Measurements from ENCODE around the gene DNM3. TPM values are rescaled to one million over a fixed set of nuclear protein-coding genes. Genes with fewer than 3 reads are reported as not detected.

DNM3 gene
- total and polyA plus RNA-seq, 2 of the 8 experiments (the other 6 are each of a cell fraction or from before 2014, with no cell fraction given): 2.0 to 8.5 TPM

DNA sequence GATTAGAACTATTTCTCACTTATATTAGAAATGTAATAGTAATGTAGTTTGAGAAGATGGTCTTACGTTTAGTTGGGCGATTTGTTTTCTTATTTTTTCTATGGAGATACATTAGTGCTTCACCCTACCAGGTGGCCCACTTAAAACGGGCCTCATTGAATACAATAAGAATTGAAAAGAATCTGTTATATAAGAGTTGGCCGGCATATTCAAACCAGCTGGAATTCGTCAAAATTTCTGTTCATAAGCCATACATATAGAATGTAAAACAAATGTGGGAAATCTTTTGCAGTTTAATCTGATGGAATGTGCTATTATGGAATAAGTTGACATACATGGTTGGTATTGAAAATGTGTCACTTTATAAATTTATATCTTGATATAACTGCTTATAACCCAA is 482.8 kb downstream of the DNM3 start:
- no peaks in the 10 kb centered on the region for H3K79me2 ChIP-seq (ENCODE audit: control insufficient read depth in 1 of 2, insufficient read depth in 2 of 2, low read length in 2 of 2)
- POLR2A ChIA-PET (ENCODE audit: partially characterized antibody): no interaction called here

More for the DNA sequence above, 482.8 kb downstream of the DNM3 start:
- Histone ChIP-seq H3K14ac (ENCODE audit: insufficient read length) (no peak overlapping the region), H2BK12ac (ENCODE audit: low read depth, low read length) (no peak overlapping the region), H3K4me2 (ENCODE audit: insufficient read depth in 1 of 2, low read depth in 2 of 2, low read length in 2 of 2) (no peak overlapping the region), H3K9me3 (ENCODE audit: insufficient read depth in 2 of 2, low read depth in 1 of 2, low read length in 1 of 2) (no peaks in the 10 kb centered on the region), H3K4me3 (ENCODE audit: extremely low read depth in 1 of 4, insufficient read depth in 2 of 4, low read depth in 3 of 4, low read length in 4 of 4) (no peak overlapping the region), H2BK15ac (ENCODE audit: low read length) (no peak overlapping the region), H3K56ac (replicated peaks; ENCODE audit: insufficient read length, low read depth, low read length) (no peak overlapping the region), H4K5ac (ENCODE audit: insufficient read length, low read depth, low read length) (no peak overlapping the region), H3K23ac (ENCODE audit: insufficient read length) (no peak overlapping the region), H3K23me2 (ENCODE audit: low read depth, low read length) (no peaks in the 10 kb centered on the region), H3K9ac (replicated peaks in 1 of 4; ENCODE audit: extremely low read depth in 1 of 4, low read depth in 3 of 4, low read length in 3 of 4) (no peak overlapping the region), H3K18ac (ENCODE audit: extremely low read depth, low read length) (no peak overlapping the region), H2AK5ac (ENCODE audit: low read depth, low read length) (no peak overlapping the region), H3K27me3 (replicated peaks in 1 of 4; ENCODE audit: control insufficient read depth in 3 of 4, extremely low read depth in 1 of 4, insufficient read depth in 3 of 4, low read length in 3 of 4) (no peaks in the 10 kb centered on the region), H3K36me3 (ENCODE audit: control insufficient read depth in 2 of 4, insufficient read depth in 4 of 4, low read length in 3 of 4) (no peaks in the 10 kb centered on the region), H2BK20ac (ENCODE audit: low read length) (no peak overlapping the region), H2BK5ac (ENCODE audit: low read depth, low read length) (no peak overlapping the region), H4K8ac (ENCODE audit: extremely low read depth, insufficient read depth, low read length) (no peak overlapping the region), H2AFZ (ENCODE audit: low read length) (no peak overlapping the region), H3K79me1 (ENCODE audit: low read depth, low read length) (no peaks in the 10 kb centered on the region), H2BK120ac (replicated peaks; ENCODE audit: low read depth, low read length) (no peak overlapping the region), H4K91ac (replicated peaks; ENCODE audit: insufficient read length, low read length) (no peak overlapping the region), H3K4ac (replicated peaks; ENCODE audit: insufficient read length, low read depth, low read length) (no peak overlapping the region), H3K27ac (ENCODE audit: low read depth, low read length) (no peak overlapping the region), H3K4me1 (replicated peaks in 1 of 4; ENCODE audit: control insufficient read depth in 3 of 4, insufficient read depth in 4 of 4, low read length in 3 of 4) (peaks cover 0 to 5% (median under 1%) of the 10 kb centered on the region in 4 experiments; a peak in 4 of 7 replicates), H4K20me1 (replicated peaks in 1 of 2; ENCODE audit: control insufficient read depth in 1 of 2, insufficient read depth in 2 of 2, low read length in 2 of 2) (no peaks in the 10 kb centered on the region)
- CTCF ChIA-PET (ENCODE audit: partially characterized antibody): no interaction called here
- TF ChIP-seq TAF1 (IDR thresholded peaks at IDR 0.05; ENCODE audit: low read depth, low read length) (no peak), TAF7 (optimal IDR thresholded peaks at IDR 0.05; ENCODE audit: borderline replicate concordance, low read depth, low read length) (no peak), POLR2A (IDR thresholded peaks at IDR 0.05; ENCODE audit: control extremely low read depth in 1 of 2, low read depth in 2 of 2, low read length in 2 of 2) (no peak), MAFK (IDR thresholded peaks at IDR 0.05; ENCODE audit: low read depth, low read length) (no peak), CEBPB (IDR thresholded peaks at IDR 0.05; ENCODE audit: low read depth, low read length) (no peak), PHF8 (conservative IDR thresholded peaks at IDR 0.05; ENCODE audit: low read depth, low read length) (no peak), SUZ12 (IDR thresholded peaks at IDR 0.05; ENCODE audit: low read length) (no peak), ASH2L (IDR thresholded peaks at IDR 0.05; ENCODE audit: low read length) (no peak), KDM1A (IDR thresholded peaks at IDR 0.05; ENCODE audit: borderline replicate concordance, low read length) (no peak), NANOG (IDR thresholded peaks at IDR 0.05; ENCODE audit: insufficient read depth, low read depth, low read length, poor library complexity, severe bottlenecking) (no peak), EP300 (IDR thresholded peaks at IDR 0.05; ENCODE audit: borderline replicate concordance in 1 of 2, low read depth in 2 of 2, low read length in 2 of 2) (no peak), RAD21 (IDR thresholded peaks at IDR 0.05 in 1 of 2, conservative IDR thresholded peaks at IDR 0.05 in 1 of 2; ENCODE audit: low read depth in 2 of 2, low read length in 2 of 2) (no peak), HDAC6 (IDR thresholded peaks at IDR 0.05; ENCODE audit: low read depth, low read length) (no peak)
- FAIRE-seq (no peak), DNase-seq (ENCODE audit: low read depth in 1 of 2, low spot score in 2 of 2) (no peak)
- whole genome bisulfite sequencing, 2 experiments (ENCODE audit: extremely low coverage in 1 of 2, insufficient coverage in 1 of 2, insufficient read length in 1 of 2, insufficient replicate concordance in 2 of 2, low coverage in 1 of 2, low lambda C conversion rate in 2 of 2, missing lambda C conversion rate in 1 of 2): 89 to 100% methylated on average over 2 to 5 of the region's 5 CpGs

Data from H1 (cell line).